HG03045 (cell line): ENCODE results near the gene SPART.
"Not testable (repeated sequence)": the region's sequence is repeated elsewhere in the genome, so short reads cannot be mapped to it uniquely, and the experiment has no call there.

Source experiments
- ATAC-seq: cut with Tn5 transposase; IDR thresholded peaks from one replicate; pipeline ENCODE4 v1.9.1; 2021; ENCODE audit warnings: mild to moderate bottlenecking, moderate library complexity; ENCODE audit not compliant: unreplicated experiment

SPART gene

GRCh38 chr13:36355632-36356031 is 9.4 kb upstream of the SPART start:
- no peak for ATAC-seq

- no peak for ATAC-seq
Measured at GRCh38 chr13:36354842-36355623, 8.8 kb upstream of the SPART start.

GRCh38 chr13:36353001-36353400 is 6.8 kb upstream of the SPART start:
- ATAC-seq: no peak

GRCh38 chr13:36352350-36352749 is 6.2 kb upstream of the SPART start:
- ATAC-seq: no peak

GRCh38 chr13:36347531-36348210 is 1.5 kb upstream of the SPART start:
- ATAC-seq: no peak

GRCh38 chr13:36345438-36346221 is 564 bp downstream of the SPART start:
- peak; percentile 2 for ATAC-seq

- ATAC-seq: no peak
Measured at GRCh38 chr13:36344886-36345437, 1.2 kb downstream of the SPART start.

GRCh38 chr13:36344173-36344572 is 2.0 kb downstream of the SPART start:
- ATAC-seq: no peak

GRCh38 chr13:36343766-36344165 is 2.4 kb downstream of the SPART start:
- no peak for ATAC-seq

- no peak for ATAC-seq
Measured at GRCh38 chr13:36342715-36343114, 3.5 kb downstream of the SPART start.

GRCh38 chr13:36341718-36342117 is 4.5 kb downstream of the SPART start:
- ATAC-seq: no peak

GRCh38 chr13:36339600-36340155 is 6.5 kb downstream of the SPART start:
- ATAC-seq: no peak

- no peak for ATAC-seq
Measured at GRCh38 chr13:36337938-36338641, 8.1 kb downstream of the SPART start.

GRCh38 chr13:36332986-36333385 is 13.2 kb downstream of the SPART start:
- ATAC-seq: no peak

- not testable (repeated sequence) for ATAC-seq
Measured at GRCh38 chr13:36332255-36332654, 13.9 kb downstream of the SPART start.

- no peak for ATAC-seq
Measured at GRCh38 chr13:36331280-36331679, 14.9 kb downstream of the SPART start.

GRCh38 chr13:36329361-36329760 is 16.8 kb downstream of the SPART start:
- ATAC-seq: no peak

- ATAC-seq: no peak
Measured at GRCh38 chr13:36328821-36329220, 17.4 kb downstream of the SPART start.

- ATAC-seq: no peak
Measured at GRCh38 chr13:36325912-36326311, 20.3 kb downstream of the SPART start.

- not testable (repeated sequence) for ATAC-seq
Measured at GRCh38 chr13:36324881-36325280, 21.3 kb downstream of the SPART start.
